Prostate gland (tissue), 2 donors: ENCODE data around the gene ITGBL1. TPM values are rescaled to one million over a fixed set of nuclear protein-coding genes. Genes with fewer than 3 reads are reported as not detected.

Experiments
- DNase-seq: peaks from one replicate; pipeline ENCODE4 v3.0.0-alpha.2; 2019; ENCODE audit warnings: low spot score
- H3K27ac ChIP-seq, 2 donors: fragments of 200-600 bp; sonication (generic); 2 replicates each; pipeline ENCODE4 v1.5.1; 2017 to 2019
- H3K27me3 ChIP-seq: fragments of 200-600 bp; sonication (generic); replicated peaks from 2 replicates; pipeline ENCODE4 v1.5.1; 2019; ENCODE audit not compliant: insufficient read depth
- H3K36me3 ChIP-seq, 2 donors: fragments of 200-600 bp; sonication (generic); 1 replicate in 1 of 2; 2 replicates in 1 of 2; pipeline versions ENCODE4 v1.5.1 to v1.8.1; 2017 to 2019
- H3K4me1 ChIP-seq: fragments of 200-600 bp; sonication (generic); replicated peaks from 2 replicates; pipeline ENCODE4 v1.5.1; 2019
- H3K4me3 ChIP-seq, 2 donors: fragments of 200-600 bp; sonication (generic); 2 replicates each; pipeline ENCODE4 v1.5.1; 2017 to 2019
- H3K9me3 ChIP-seq: fragments of 200-600 bp; sonication (generic); 2 replicates; pipeline ENCODE4 v1.5.1; 2017
- POLR2A ChIP-seq: fragments of 450-650 bp; IDR thresholded peaks from one replicate; pipeline ENCODE4 v1.6.1; 2016; ENCODE audit warnings: antibody characterized with exemption, mild to moderate bottlenecking
- POLR2AphosphoS5 ChIP-seq: sonication (generic); formaldehyde crosslinking; IDR thresholded peaks from one replicate; pipeline ENCODE4 v1.6.1; 2017; ENCODE audit warnings: antibody characterized with exemption
- WGBS: methylation state at CpG from one replicate; pipeline ENCODE4 v1.1.5; 2018; 5-methylcytosine and 5-hydroxymethylcytosine counted together
- intact Hi-C: fragments of 100-400 bp; cut with DNase I; formaldehyde crosslinking; loops from one replicate; pipeline ENCODE4 v1.14.2; 2022
- total RNA-seq, 2 donors: library from RNA; depleted of rRNA; stranded (reverse); fragments of >200 nt; gene quantifications; one replicate each; pipeline ENCODE4 v1.1.0, GENCODE V29; 2016
- TF ChIP-seq, protein P1 (sequence below), 4 experiments: fragments of 200-600 bp in 2 of 4; fragments of 450-650 bp in 2 of 4; sonication (generic) in 2 of 4; IDR thresholded peaks; 1 replicate in 3 of 4; 2 replicates in 1 of 4; pipeline ENCODE4 v1.5.1; 2016 to 2019; ENCODE audit warnings: antibody characterized with exemption in 4 of 4, mild to moderate bottlenecking in 2 of 4, moderate library complexity in 2 of 4

ITGBL1 gene
- total RNA-seq, 2 donors from 2014 or later, result 0.09 to 9.0 TPM

DNA sequence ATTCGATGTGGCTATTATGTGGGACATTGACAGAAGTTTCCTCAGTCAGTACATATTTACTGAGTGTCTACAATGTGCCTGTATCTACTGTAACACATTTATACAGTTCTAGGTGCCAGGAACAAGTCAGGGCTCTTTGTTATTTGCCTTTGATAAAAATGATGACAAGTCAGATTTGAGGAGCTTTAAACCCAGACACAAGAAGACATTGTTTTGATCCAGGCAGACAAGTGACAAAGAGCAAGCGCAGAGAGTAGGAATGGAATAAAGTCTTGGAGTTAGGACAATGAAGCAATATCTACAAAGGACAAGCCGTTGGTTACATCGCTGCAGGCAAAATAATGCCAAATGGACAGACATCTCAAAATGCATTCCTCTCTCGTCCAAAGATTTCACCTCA lies 70.1 kb downstream of the ITGBL1 start:
- WGBS, result 51% methylated on average over 5 of the region's 5 CpGs
- Histone ChIP-seq H3K27me3 (no peaks in the 10 kb centered on the region), H3K4me3 (no peak overlapping the region), H3K36me3 (no peaks in the 10 kb centered on the region), H3K27ac (no peak overlapping the region), H3K4me1 (no peaks in the 10 kb centered on the region), H3K9me3 (no peaks in the 10 kb centered on the region)
- TF ChIP-seq POLR2A (no peak), POLR2AphosphoS5 (no peak)
- TF ChIP-seq, protein P1, sequence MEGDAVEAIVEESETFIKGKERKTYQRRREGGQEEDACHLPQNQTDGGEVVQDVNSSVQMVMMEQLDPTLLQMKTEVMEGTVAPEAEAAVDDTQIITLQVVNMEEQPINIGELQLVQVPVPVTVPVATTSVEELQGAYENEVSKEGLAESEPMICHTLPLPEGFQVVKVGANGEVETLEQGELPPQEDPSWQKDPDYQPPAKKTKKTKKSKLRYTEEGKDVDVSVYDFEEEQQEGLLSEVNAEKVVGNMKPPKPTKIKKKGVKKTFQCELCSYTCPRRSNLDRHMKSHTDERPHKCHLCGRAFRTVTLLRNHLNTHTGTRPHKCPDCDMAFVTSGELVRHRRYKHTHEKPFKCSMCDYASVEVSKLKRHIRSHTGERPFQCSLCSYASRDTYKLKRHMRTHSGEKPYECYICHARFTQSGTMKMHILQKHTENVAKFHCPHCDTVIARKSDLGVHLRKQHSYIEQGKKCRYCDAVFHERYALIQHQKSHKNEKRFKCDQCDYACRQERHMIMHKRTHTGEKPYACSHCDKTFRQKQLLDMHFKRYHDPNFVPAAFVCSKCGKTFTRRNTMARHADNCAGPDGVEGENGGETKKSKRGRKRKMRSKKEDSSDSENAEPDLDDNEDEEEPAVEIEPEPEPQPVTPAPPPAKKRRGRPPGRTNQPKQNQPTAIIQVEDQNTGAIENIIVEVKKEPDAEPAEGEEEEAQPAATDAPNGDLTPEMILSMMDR (IDR thresholded peaks at IDR 0.05), result no peak
- intact Hi-C loops, result no loop called here
- DNase-seq, result no peak

DNA sequence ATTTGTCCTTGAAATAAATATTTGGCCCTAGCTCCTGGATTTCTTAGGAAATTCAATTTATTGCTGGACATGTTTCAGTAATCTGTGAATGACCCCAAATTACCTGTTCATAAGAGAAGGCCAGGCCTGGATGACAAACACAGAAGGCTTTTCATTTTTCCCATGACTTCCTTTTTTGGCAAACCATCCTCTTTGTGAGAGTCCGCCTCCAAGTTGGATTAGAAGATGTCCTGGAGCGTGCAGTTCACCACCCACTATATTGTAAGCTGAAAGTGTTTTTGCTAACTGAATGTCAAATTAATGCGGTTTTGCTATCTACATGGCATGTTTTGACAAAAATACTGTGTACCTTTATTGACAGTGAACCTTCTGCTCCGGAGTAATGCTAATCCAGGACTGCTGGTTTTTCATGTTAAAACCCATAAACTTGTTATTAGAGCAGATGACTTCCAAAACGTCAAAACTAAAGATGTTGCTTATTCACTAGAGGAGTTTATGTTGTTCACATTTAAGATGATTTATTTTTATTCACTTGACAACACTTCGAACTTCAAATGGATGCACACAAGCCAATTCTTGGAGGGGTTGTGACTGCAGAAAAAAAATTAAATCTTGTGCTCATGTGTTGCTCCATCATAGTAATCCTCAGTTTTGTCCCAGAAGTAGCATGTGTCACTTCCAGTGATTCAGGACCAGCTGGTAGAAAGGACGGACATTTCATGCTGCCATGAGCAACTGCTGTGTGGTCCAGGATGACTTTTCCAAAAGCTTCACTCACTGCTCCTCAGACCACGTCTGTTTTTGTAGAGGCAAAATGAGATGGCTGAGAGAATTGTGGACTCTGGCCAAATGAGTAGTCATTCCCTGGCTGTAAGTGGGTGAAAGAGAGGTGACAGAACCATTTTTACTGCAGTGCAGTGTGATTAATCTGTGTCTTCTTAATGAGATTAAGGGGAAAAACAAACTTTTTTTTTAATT lies 71.0 kb downstream of the ITGBL1 start:
- WGBS, result 42% methylated on average over 8 of the region's 8 CpGs
- TF ChIP-seq POLR2AphosphoS5 (no peak), POLR2A (no peak)
- TF ChIP-seq, protein P1 (IDR thresholded peaks at IDR 0.05), result no peak
- intact Hi-C loops, result no loop called here
- DNase-seq, result no peak
- Histone ChIP-seq H3K4me3 (no peak overlapping the region), H3K4me1 (no peaks in the 10 kb centered on the region), H3K27ac (no peak overlapping the region), H3K36me3 (no peaks in the 10 kb centered on the region), H3K9me3 (no peaks in the 10 kb centered on the region), H3K27me3 (no peaks in the 10 kb centered on the region)

DNA sequence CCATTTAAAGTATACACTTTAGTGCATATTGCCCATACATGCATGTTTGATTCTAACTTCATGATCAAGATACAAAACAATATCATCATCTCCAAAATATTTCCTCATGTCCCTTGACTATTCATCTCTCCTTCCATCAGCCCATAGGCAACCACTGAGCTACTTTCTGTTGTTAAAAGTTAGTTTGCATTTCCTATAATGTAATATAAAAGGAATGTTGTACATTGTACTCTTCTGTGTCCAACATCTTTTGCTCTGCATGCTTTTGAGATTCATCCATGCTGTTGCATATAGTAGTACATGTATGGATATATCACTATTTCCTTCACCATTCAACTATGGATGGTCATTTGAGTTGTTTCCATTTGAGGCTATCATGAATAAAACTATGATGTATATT lies 74.7 kb downstream of the ITGBL1 start:
- no peak overlapping the region for H3K4me3 ChIP-seq
- H3K4me1 ChIP-seq, result no peaks in the 10 kb centered on the region
- H3K27me3 ChIP-seq, result no peaks in the 10 kb centered on the region
- H3K9me3 ChIP-seq, result no peaks in the 10 kb centered on the region
- no peaks in the 10 kb centered on the region for H3K36me3 ChIP-seq
- H3K27ac ChIP-seq, result no peak overlapping the region
- intact Hi-C loops, result no loop called here
- DNase-seq, result no peak
- TF ChIP-seq, protein P1 (IDR thresholded peaks at IDR 0.05), result no peak
- no peak for TF ChIP-seq POLR2AphosphoS5

DNA sequence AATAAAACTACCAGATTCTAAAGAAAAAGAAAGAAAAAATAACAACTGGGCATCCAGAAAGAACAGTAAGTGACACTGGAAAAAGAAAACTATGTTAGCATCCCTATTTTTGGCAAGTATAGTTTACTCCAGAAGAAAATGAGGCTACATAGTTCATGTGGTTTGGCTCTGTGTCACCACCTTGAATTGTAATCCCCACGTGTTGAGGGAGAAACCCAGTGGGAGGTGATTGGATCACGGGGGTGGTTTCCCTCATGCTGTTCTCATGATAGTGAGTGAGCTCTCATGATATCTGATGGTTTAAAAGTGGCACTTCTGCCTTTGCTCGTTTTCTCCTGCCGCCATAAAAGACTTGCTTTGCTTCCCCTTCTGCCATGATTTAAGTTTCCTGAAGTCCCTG lies 76.9 kb downstream of the ITGBL1 start:
- Histone ChIP-seq H3K36me3 (no peaks in the 10 kb centered on the region), H3K9me3 (no peaks in the 10 kb centered on the region), H3K4me1 (no peaks in the 10 kb centered on the region), H3K4me3 (no peak overlapping the region), H3K27me3 (no peaks in the 10 kb centered on the region), H3K27ac (no peak overlapping the region)
- 29% methylated on average over 4 of the region's 4 CpGs for WGBS
- no peak for DNase-seq
- intact Hi-C loops, result no loop called here
- TF ChIP-seq POLR2A (no peak), POLR2AphosphoS5 (no peak)
- TF ChIP-seq, protein P1 (IDR thresholded peaks at IDR 0.05), result no peak

DNA sequence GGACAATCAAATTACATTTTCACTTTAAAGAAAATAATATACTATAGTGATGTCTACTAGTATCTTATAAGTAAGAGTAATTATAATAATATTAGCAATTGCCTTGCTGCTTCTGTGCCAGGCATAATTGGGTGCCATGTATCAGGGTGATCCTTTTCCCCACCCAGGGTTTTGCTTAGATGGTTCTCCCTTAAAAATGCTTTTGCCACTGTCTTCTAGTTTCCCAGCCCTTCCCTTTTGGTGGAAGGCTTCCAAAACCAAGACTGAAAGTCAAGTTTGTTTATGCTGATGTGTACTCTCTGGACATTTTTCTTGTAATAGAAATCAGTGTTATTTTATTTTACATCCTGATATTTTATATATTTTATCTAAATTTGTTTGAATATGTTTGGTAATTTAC lies 77.8 kb downstream of the ITGBL1 start:
- no peak for DNase-seq
- intact Hi-C loops, result no loop called here

More for the DNA sequence above, 77.8 kb downstream of the ITGBL1 start:
- Histone ChIP-seq H3K9me3 (no peaks in the 10 kb centered on the region), H3K36me3 (no peaks in the 10 kb centered on the region), H3K27ac (no peak overlapping the region), H3K27me3 (no peaks in the 10 kb centered on the region), H3K4me3 (no peak overlapping the region), H3K4me1 (no peaks in the 10 kb centered on the region)
- TF ChIP-seq POLR2AphosphoS5, result no peak
- TF ChIP-seq, protein P1 (IDR thresholded peaks at IDR 0.05), result no peak
- TF ChIP-seq POLR2A, result no peak
